Measurements from ENCODE around the gene AFF1. TPM values are rescaled to one million over a fixed set of nuclear protein-coding genes. Genes with fewer than 3 reads are reported as not detected.

The AFF1 gene
- total and polyA plus RNA-seq, 2 donors (not counting 1 experiment from before 2014, with no cell fraction given): 15.5 to 21.1 TPM

DNA sequence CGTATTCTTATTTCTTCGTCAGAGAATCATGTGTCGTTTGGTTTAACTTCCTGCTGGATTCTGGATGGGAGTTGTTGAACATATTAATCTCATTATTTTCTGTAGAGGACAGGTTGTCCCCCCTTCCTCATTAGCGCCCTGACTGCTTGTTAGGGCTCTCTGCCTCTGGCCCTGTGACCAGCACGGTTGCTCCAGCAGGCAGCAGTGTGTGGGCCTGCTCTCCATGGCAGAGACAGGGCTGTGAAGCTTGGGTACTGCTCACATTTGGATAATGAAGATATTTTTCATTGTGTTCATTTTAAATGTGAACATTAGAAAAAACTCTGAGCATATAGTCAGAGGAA, 182.9 kb downstream of the AFF1 start:
- no peak for TF ChIP-seq EZH2 (IDR thresholded peaks at IDR 0.05; ENCODE audit: low read length, missing control alignments)
- TF ChIP-seq, protein P1, sequence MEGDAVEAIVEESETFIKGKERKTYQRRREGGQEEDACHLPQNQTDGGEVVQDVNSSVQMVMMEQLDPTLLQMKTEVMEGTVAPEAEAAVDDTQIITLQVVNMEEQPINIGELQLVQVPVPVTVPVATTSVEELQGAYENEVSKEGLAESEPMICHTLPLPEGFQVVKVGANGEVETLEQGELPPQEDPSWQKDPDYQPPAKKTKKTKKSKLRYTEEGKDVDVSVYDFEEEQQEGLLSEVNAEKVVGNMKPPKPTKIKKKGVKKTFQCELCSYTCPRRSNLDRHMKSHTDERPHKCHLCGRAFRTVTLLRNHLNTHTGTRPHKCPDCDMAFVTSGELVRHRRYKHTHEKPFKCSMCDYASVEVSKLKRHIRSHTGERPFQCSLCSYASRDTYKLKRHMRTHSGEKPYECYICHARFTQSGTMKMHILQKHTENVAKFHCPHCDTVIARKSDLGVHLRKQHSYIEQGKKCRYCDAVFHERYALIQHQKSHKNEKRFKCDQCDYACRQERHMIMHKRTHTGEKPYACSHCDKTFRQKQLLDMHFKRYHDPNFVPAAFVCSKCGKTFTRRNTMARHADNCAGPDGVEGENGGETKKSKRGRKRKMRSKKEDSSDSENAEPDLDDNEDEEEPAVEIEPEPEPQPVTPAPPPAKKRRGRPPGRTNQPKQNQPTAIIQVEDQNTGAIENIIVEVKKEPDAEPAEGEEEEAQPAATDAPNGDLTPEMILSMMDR (conservative IDR thresholded peaks at IDR 0.05 in 1 of 2, IDR thresholded peaks at IDR 0.05 in 1 of 2; ENCODE audit: low read depth in 1 of 2, low read length in 2 of 2): no peak
- DNase-seq (ENCODE audit: low read depth in 2 of 2): no peak
- Histone ChIP-seq H3K27me3 (ENCODE audit: control insufficient read depth, insufficient read depth, low read length) (no peaks in the 10 kb centered on the region), H3K9ac (ENCODE audit: insufficient read depth, low read length) (no peak overlapping the region), H3K79me2 (ENCODE audit: control insufficient read depth, insufficient read depth, low read length) (no peaks in the 10 kb centered on the region), H3K36me3 (ENCODE audit: control insufficient read depth, insufficient read depth, low read length) (peaks cover 6% of the 10 kb centered on the region), H3K4me3 (replicated peaks in 1 of 4; ENCODE audit: control extremely low read depth in 1 of 4, insufficient read depth in 1 of 4, low read depth in 3 of 4, low read length in 4 of 4) (no peak overlapping the region), H4K20me1 (ENCODE audit: control insufficient read depth, extremely low read depth, insufficient read depth, low read length) (no peaks in the 10 kb centered on the region), H3K4me1 (ENCODE audit: control insufficient read depth, extremely low read depth, insufficient read depth, low read length) (peaks cover 2% of the 10 kb centered on the region), H3K9me3 (ENCODE audit: control insufficient read depth, insufficient read depth, low read depth, low read length) (no peaks in the 10 kb centered on the region), H3K4me2 (ENCODE audit: extremely low read depth, insufficient read depth, low read length) (no peak overlapping the region), H2AFZ (ENCODE audit: low read length) (no peak overlapping the region), H3K27ac (ENCODE audit: insufficient read depth, low read length) (no peak overlapping the region)

DNA sequence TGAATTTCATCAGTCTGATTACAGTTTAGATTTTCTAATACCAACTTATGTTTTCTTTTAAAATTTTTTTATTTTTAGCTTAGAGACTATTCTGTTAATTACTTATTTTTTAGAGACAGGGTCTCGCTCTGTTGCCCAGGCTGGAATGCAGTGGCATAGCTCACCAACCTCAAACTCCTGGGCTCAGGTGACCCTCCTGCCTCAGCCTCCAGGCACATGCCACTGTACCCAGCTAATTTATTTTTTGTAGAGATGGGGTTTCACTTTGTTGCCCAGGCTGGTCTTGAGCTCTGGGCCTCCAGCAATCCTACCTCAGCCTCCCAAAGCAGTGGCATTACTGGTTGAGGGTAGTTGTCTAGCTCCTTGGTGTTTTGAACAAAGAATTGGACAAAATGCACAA, 183.6 kb downstream of the AFF1 start:
- H3K27ac ChIP-seq (ENCODE audit: insufficient read depth, low read length): peak overlapping the region; percentile 13
- H3K79me2 ChIP-seq (ENCODE audit: control insufficient read depth, insufficient read depth, low read length): no peaks in the 10 kb centered on the region
- TF ChIP-seq, protein P1 (conservative IDR thresholded peaks at IDR 0.05 in 1 of 2, IDR thresholded peaks at IDR 0.05 in 1 of 2; ENCODE audit: low read depth in 1 of 2, low read length in 2 of 2): no peak
- TF ChIP-seq EZH2 (IDR thresholded peaks at IDR 0.05; ENCODE audit: low read length, missing control alignments): no peak
- H3K36me3 ChIP-seq (ENCODE audit: control insufficient read depth, insufficient read depth, low read length): peaks cover 6% of the 10 kb centered on the region
- no peak overlapping the region for H2AFZ ChIP-seq (ENCODE audit: low read length)
- no peak overlapping the region for H3K4me2 ChIP-seq (ENCODE audit: extremely low read depth, insufficient read depth, low read length)
- H3K4me3 ChIP-seq (replicated peaks in 1 of 4; ENCODE audit: control extremely low read depth in 1 of 4, insufficient read depth in 1 of 4, low read depth in 3 of 4, low read length in 4 of 4): no peak overlapping the region
- H4K20me1 ChIP-seq (ENCODE audit: control insufficient read depth, extremely low read depth, insufficient read depth, low read length): no peaks in the 10 kb centered on the region
- H3K9ac ChIP-seq (ENCODE audit: insufficient read depth, low read length): no peak overlapping the region
- no peaks in the 10 kb centered on the region for H3K9me3 ChIP-seq (ENCODE audit: control insufficient read depth, insufficient read depth, low read depth, low read length)
- DNase-seq (ENCODE audit: low read depth in 2 of 2): no peak
- H3K27me3 ChIP-seq (ENCODE audit: control insufficient read depth, insufficient read depth, low read length): no peaks in the 10 kb centered on the region
- H3K4me1 ChIP-seq (ENCODE audit: control insufficient read depth, extremely low read depth, insufficient read depth, low read length): peaks cover 2% of the 10 kb centered on the region

DNA sequence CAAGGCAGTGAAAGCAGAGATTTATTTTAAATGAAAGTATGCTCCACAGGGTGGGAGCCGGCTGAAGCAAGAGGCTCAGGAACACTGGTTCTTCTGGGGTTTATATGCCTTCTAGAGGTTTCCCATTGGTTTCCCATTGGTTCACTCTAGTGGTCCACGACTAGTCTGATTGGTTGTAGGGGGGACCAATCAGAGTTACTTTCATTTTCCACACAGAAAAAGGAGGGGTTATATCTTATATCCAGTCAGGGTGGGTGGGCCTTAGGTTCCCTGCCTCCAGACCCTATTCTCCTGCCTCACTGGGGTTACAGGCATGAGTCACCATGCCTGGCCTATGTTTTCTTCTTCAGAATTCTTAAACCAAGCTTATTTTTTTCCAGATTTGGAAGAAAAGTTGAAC, 184.0 kb downstream of the AFF1 start:
- Histone ChIP-seq H4K20me1 (ENCODE audit: control insufficient read depth, extremely low read depth, insufficient read depth, low read length) (no peaks in the 10 kb centered on the region), H3K9ac (ENCODE audit: insufficient read depth, low read length) (no peak overlapping the region), H3K27ac (ENCODE audit: insufficient read depth, low read length) (peak overlapping the region; percentile 17), H3K4me2 (ENCODE audit: extremely low read depth, insufficient read depth, low read length) (no peak overlapping the region), H3K4me3 (replicated peaks in 1 of 4; ENCODE audit: control extremely low read depth in 1 of 4, insufficient read depth in 1 of 4, low read depth in 3 of 4, low read length in 4 of 4) (no peak overlapping the region), H2AFZ (ENCODE audit: low read length) (no peak overlapping the region), H3K79me2 (ENCODE audit: control insufficient read depth, insufficient read depth, low read length) (no peaks in the 10 kb centered on the region), H3K4me1 (ENCODE audit: control insufficient read depth, extremely low read depth, insufficient read depth, low read length) (peaks cover 2% of the 10 kb centered on the region), H3K27me3 (ENCODE audit: control insufficient read depth, insufficient read depth, low read length) (no peaks in the 10 kb centered on the region), H3K36me3 (ENCODE audit: control insufficient read depth, insufficient read depth, low read length) (peaks cover 6% of the 10 kb centered on the region), H3K9me3 (ENCODE audit: control insufficient read depth, insufficient read depth, low read depth, low read length) (no peaks in the 10 kb centered on the region)
- peak; percentile 87 to 89 for DNase-seq (ENCODE audit: low read depth in 2 of 2)
- TF ChIP-seq, protein P1 (conservative IDR thresholded peaks at IDR 0.05 in 1 of 2, IDR thresholded peaks at IDR 0.05 in 1 of 2; ENCODE audit: low read depth in 1 of 2, low read length in 2 of 2): no peak
- TF ChIP-seq EZH2 (IDR thresholded peaks at IDR 0.05; ENCODE audit: low read length, missing control alignments): no peak
